ENCODE data around the gene NLRC5.
"Not testable (repeated sequence)": the region's sequence is repeated elsewhere in the genome, so short reads cannot be mapped to it uniquely, and the experiment has no call there.

The NLRC5 gene

GRCh38 chr16:56983211-56983751, 6.1 kb upstream of the NLRC5 start:
- no peak for DNase-seq (ENCODE audit: low read depth in 3 of 3)

GRCh38 chr16:56984639-56985038, 4.7 kb upstream of the NLRC5 start:
- no peak for DNase-seq (ENCODE audit: low read depth in 3 of 3)

- no peak for DNase-seq (ENCODE audit: low read depth in 3 of 3)
Measured at GRCh38 chr16:56985288-56985961, 3.9 kb upstream of the NLRC5 start.

- no peak for DNase-seq (ENCODE audit: low read depth in 3 of 3)
Measured at GRCh38 chr16:56985962-56986360, 3.4 kb upstream of the NLRC5 start.

- no peak for DNase-seq (ENCODE audit: low read depth in 3 of 3)
Measured at GRCh38 chr16:56986361-56986760, 3.0 kb upstream of the NLRC5 start.

GRCh38 chr16:56986908-56987307, 2.4 kb upstream of the NLRC5 start:
- DNase-seq (ENCODE audit: low read depth in 3 of 3) = not testable (repeated sequence)

- no peak for DNase-seq (ENCODE audit: low read depth in 3 of 3)
Measured at GRCh38 chr16:56987692-56988091, 1.7 kb upstream of the NLRC5 start.

- DNase-seq (ENCODE audit: low read depth in 3 of 3) = no peak
Measured at GRCh38 chr16:56988161-56988947, 1.0 kb upstream of the NLRC5 start.

- no peak for DNase-seq (ENCODE audit: low read depth in 3 of 3)
Measured at GRCh38 chr16:56989988-56990387, 631 bp downstream of the NLRC5 start.

- DNase-seq (ENCODE audit: low read depth in 3 of 3) = no peak
Measured at GRCh38 chr16:56990407-56991286, 1.3 kb downstream of the NLRC5 start.

- DNase-seq (ENCODE audit: low read depth in 3 of 3) = not testable (repeated sequence)
Measured at GRCh38 chr16:56992431-56992830, 3.1 kb downstream of the NLRC5 start.

GRCh38 chr16:56993204-56993603, 3.8 kb downstream of the NLRC5 start:
- DNase-seq (ENCODE audit: low read depth in 3 of 3) = no peak

GRCh38 chr16:56994311-56994710, 5.0 kb downstream of the NLRC5 start:
- no peak for DNase-seq (ENCODE audit: low read depth in 3 of 3)

GRCh38 chr16:56995136-56995805, 5.9 kb downstream of the NLRC5 start:
- no peak for DNase-seq (ENCODE audit: low read depth in 3 of 3)

GRCh38 chr16:56997264-56997663, 7.9 kb downstream of the NLRC5 start:
- DNase-seq (ENCODE audit: low read depth in 3 of 3) = no peak

- DNase-seq (ENCODE audit: low read depth in 3 of 3) = no peak
Measured at GRCh38 chr16:56997931-56998330, 8.6 kb downstream of the NLRC5 start.

GRCh38 chr16:56998352-56998751, 9.0 kb downstream of the NLRC5 start:
- DNase-seq (ENCODE audit: low read depth in 3 of 3) = no peak

GRCh38 chr16:56998861-56999260, 9.5 kb downstream of the NLRC5 start:
- no peak for DNase-seq (ENCODE audit: low read depth in 3 of 3)

- no peak for DNase-seq (ENCODE audit: low read depth in 3 of 3)
Measured at GRCh38 chr16:56999409-57000270, 10.3 kb downstream of the NLRC5 start.

- no peak for DNase-seq (ENCODE audit: low read depth in 3 of 3)
Measured at GRCh38 chr16:57000271-57001025, 11.1 kb downstream of the NLRC5 start.
